ENCODE results near the gene MRPL1. TPM values are rescaled to one million over a fixed set of nuclear protein-coding genes. Genes with fewer than 3 reads are reported as not detected.

Gene MRPL1
- total RNA-seq, 6 experiments from 2014 or later = 12.8 to 26.0 (median 17.8) TPM

DNA sequence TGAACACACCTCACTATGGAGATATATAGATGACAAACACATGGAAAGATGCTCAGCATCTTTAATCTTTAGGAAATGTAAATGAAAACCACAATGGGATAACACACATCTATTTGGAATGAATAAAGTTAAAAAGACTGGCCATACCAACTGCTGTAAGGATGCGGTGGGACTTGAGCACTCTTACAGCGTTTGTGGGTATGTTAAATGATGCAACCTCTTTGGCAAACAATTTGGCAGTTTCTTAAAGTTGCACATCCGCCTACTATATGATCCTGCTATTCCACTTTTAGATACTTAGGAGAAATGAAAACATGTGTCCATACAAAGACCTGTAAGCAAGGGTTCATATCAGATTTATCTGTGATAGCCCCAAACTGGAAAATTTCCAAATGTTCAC lies 50.7 kb downstream of the MRPL1 start:
- no peak for DNase-seq
- no peaks in the 10 kb centered on the region for H3K9me3 ChIP-seq
- no peak for ATAC-seq
- H3K36me3 ChIP-seq = no peaks in the 10 kb centered on the region
- H3K27me3 ChIP-seq = no peaks in the 10 kb centered on the region
- H3K4me1 ChIP-seq = no peaks in the 10 kb centered on the region
- intact Hi-C loops (cut with DNase I) = no loop called here
- no peak overlapping the region for H3K4me3 ChIP-seq
- TF ChIP-seq POLR2A (IDR thresholded peaks at IDR 0.05) = no peak
- H3K27ac ChIP-seq = no peak overlapping the region
- 93% methylated on average over 3 of the region's 3 CpGs for WGBS (ENCODE audit: insufficient coverage, low coverage, low lambda C conversion rate, missing lambda C conversion rate)

- no peaks in the 10 kb centered on the region for H3K9me3 ChIP-seq
- H3K4me3 ChIP-seq = no peak overlapping the region
- no peaks in the 10 kb centered on the region for H3K36me3 ChIP-seq
- no peak for ATAC-seq
- H3K27ac ChIP-seq = no peak overlapping the region
- H3K27me3 ChIP-seq = no peaks in the 10 kb centered on the region
- DNase-seq = no peak
- TF ChIP-seq POLR2A (IDR thresholded peaks at IDR 0.05) = no peak
- TF ChIP-seq, protein P1, sequence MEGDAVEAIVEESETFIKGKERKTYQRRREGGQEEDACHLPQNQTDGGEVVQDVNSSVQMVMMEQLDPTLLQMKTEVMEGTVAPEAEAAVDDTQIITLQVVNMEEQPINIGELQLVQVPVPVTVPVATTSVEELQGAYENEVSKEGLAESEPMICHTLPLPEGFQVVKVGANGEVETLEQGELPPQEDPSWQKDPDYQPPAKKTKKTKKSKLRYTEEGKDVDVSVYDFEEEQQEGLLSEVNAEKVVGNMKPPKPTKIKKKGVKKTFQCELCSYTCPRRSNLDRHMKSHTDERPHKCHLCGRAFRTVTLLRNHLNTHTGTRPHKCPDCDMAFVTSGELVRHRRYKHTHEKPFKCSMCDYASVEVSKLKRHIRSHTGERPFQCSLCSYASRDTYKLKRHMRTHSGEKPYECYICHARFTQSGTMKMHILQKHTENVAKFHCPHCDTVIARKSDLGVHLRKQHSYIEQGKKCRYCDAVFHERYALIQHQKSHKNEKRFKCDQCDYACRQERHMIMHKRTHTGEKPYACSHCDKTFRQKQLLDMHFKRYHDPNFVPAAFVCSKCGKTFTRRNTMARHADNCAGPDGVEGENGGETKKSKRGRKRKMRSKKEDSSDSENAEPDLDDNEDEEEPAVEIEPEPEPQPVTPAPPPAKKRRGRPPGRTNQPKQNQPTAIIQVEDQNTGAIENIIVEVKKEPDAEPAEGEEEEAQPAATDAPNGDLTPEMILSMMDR (IDR thresholded peaks at IDR 0.05) = no peak
- H3K4me1 ChIP-seq = no peaks in the 10 kb centered on the region
- 84% methylated on average over 2 of the region's 2 CpGs for WGBS (ENCODE audit: insufficient coverage, low coverage, low lambda C conversion rate, missing lambda C conversion rate)
- intact Hi-C loops (cut with DNase I) = no loop called here
Measured at GRCh38 chr4:77917075-77917474, 54.4 kb downstream of the MRPL1 start.

DNA sequence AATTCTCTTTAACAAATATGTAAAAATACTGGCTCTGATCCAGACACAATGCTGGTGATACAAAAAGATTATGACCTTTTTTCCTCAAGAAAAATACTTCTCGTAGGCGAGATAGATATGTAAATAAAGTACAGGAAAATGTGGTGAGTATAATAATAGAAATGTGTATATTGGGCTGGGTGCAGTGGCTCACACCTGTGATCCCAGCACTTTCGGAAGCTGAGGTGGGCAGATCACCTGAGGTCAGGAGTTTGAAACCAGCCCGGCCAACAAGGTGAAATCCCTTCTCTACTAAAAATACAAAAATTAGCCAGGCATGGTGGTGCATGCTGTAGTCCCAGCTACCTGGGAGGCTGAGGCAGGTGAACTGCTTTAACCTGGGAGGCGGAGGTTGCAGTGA lies 55.0 kb downstream of the MRPL1 start:
- Histone ChIP-seq H3K36me3 (no peaks in the 10 kb centered on the region), H3K9me3 (no peaks in the 10 kb centered on the region), H3K27ac (no peak overlapping the region), H3K4me1 (no peaks in the 10 kb centered on the region), H3K27me3 (no peaks in the 10 kb centered on the region), H3K4me3 (no peak overlapping the region)
- DNase-seq (no peak), ATAC-seq (no peak)
- intact Hi-C loops (cut with DNase I) = no loop called here
- 88% methylated on average over 2 of the region's 5 CpGs for WGBS (ENCODE audit: insufficient coverage, low coverage, low lambda C conversion rate, missing lambda C conversion rate)
- TF ChIP-seq, protein P1 (IDR thresholded peaks at IDR 0.05) = no peak

GRCh38 chr4:77920371-77920770 lies 57.7 kb downstream of the MRPL1 start:
- Histone ChIP-seq H3K4me1 (no peaks in the 10 kb centered on the region), H3K27ac (no peak overlapping the region), H3K4me3 (no peak overlapping the region), H3K27me3 (no peaks in the 10 kb centered on the region), H3K9me3 (no peaks in the 10 kb centered on the region), H3K36me3 (no peaks in the 10 kb centered on the region)
- ATAC-seq = no peak
- no peak for TF ChIP-seq POLR2A (IDR thresholded peaks at IDR 0.05)
- TF ChIP-seq, protein P1 (IDR thresholded peaks at IDR 0.05) = no peak
- no peak for DNase-seq
- 86% methylated on average over 3 of the region's 3 CpGs for WGBS (ENCODE audit: insufficient coverage, low coverage, low lambda C conversion rate, missing lambda C conversion rate)
- intact Hi-C loops (cut with DNase I) = no loop called here

DNA sequence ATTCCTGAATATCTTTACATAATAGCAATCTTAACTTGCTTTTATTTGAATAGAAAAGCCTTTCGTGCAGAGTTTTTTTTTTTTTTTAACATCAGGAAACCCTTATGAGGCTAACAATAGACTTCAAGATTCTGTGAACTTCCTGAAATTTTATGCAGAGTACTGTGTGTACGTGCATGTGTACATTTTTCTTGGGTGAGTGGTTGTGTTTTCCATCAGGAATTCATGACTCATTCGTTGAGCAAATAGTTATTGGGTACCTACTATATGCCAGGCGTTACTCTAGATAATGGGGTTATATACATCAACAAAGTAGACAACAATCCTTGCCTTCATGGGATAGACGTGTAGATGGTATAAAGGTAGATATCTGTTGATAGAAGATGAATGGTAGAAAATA lies 59.1 kb downstream of the MRPL1 start:
- H3K36me3 ChIP-seq = no peaks in the 10 kb centered on the region
- H3K27ac ChIP-seq = no peak overlapping the region

More for the DNA sequence above, 59.1 kb downstream of the MRPL1 start:
- ATAC-seq (peak; percentile 41 to 87 (median 78)), DNase-seq (no peak)
- H3K9me3 ChIP-seq = no peaks in the 10 kb centered on the region
- 45% methylated on average over 4 of the region's 5 CpGs for WGBS (ENCODE audit: insufficient coverage, low coverage, low lambda C conversion rate, missing lambda C conversion rate)
- intact Hi-C loops (cut with DNase I) = no loop called here
- TF ChIP-seq POLR2A (IDR thresholded peaks at IDR 0.05) = no peak
- TF ChIP-seq, protein P1 (IDR thresholded peaks at IDR 0.05) = no peak
- no peak overlapping the region for H3K4me3 ChIP-seq
- H3K27me3 ChIP-seq = no peaks in the 10 kb centered on the region
- no peaks in the 10 kb centered on the region for H3K4me1 ChIP-seq
